GM08714 (cell line): ENCODE measurements around the gene EVPL.
"Not testable (repeated sequence)": the region's sequence is repeated elsewhere in the genome, so short reads cannot be mapped to it uniquely, and the experiment has no call there.

Source experiments
- H3K4me3 ChIP-seq: fragments of 200-500 bp; sonication (Bioruptor generic); 2 replicates; pipeline ENCODE4 v1.5.1; 2014; ENCODE audit warnings: mild to moderate bottlenecking, low read length, inconsistent platforms
- ZNF274 ChIP-seq: IDR thresholded peaks from 2 replicates; pipeline ENCODE4 v1.6.1; 2012; ENCODE audit warnings: mild to moderate bottlenecking, low read depth, low read length

Gene EVPL

GRCh38 chr17:76053246-76054111 lies 26.4 kb upstream of the EVPL start:
- TF ChIP-seq ZNF274: no peak
- H3K4me3 ChIP-seq: no peak overlapping the region

- H3K4me3 ChIP-seq: no peak overlapping the region
- TF ChIP-seq ZNF274: no peak
Measured at GRCh38 chr17:76051561-76051960, 24.5 kb upstream of the EVPL start.

GRCh38 chr17:76050538-76051467 lies 23.7 kb upstream of the EVPL start:
- no peak for TF ChIP-seq ZNF274
- no peak overlapping the region for H3K4me3 ChIP-seq

GRCh38 chr17:76049836-76050537 lies 22.9 kb upstream of the EVPL start:
- TF ChIP-seq ZNF274: no peak
- no peak overlapping the region for H3K4me3 ChIP-seq

- TF ChIP-seq ZNF274: no peak
- H3K4me3 ChIP-seq: no peak overlapping the region
Measured at GRCh38 chr17:76049239-76049638, 22.1 kb upstream of the EVPL start.

GRCh38 chr17:76048711-76049110 lies 21.6 kb upstream of the EVPL start:
- TF ChIP-seq ZNF274: no peak
- H3K4me3 ChIP-seq: no peak overlapping the region

GRCh38 chr17:76048025-76048605 lies 21.0 kb upstream of the EVPL start:
- no peak for TF ChIP-seq ZNF274
- H3K4me3 ChIP-seq: no peak overlapping the region

GRCh38 chr17:76046064-76046463 lies 19.0 kb upstream of the EVPL start:
- no peak overlapping the region for H3K4me3 ChIP-seq
- TF ChIP-seq ZNF274: no peak

- not testable (repeated sequence) for H3K4me3 ChIP-seq
Measured at GRCh38 chr17:76044475-76045007, 17.4 kb upstream of the EVPL start.

- not testable (repeated sequence) for H3K4me3 ChIP-seq
Measured at GRCh38 chr17:76042868-76043267, 15.8 kb upstream of the EVPL start.

- TF ChIP-seq ZNF274: no peak
- H3K4me3 ChIP-seq: no peak overlapping the region
Measured at GRCh38 chr17:76040376-76040775, 13.3 kb upstream of the EVPL start.

GRCh38 chr17:76039121-76039520 lies 12.0 kb upstream of the EVPL start:
- H3K4me3 ChIP-seq: no peak overlapping the region
- no peak for TF ChIP-seq ZNF274

GRCh38 chr17:76038050-76038449 lies 10.9 kb upstream of the EVPL start:
- TF ChIP-seq ZNF274: no peak
- no peak overlapping the region for H3K4me3 ChIP-seq
